Erythroblast (primary cell): ENCODE measurements around the gene TULP4.
"Not testable (repeated sequence)": the region's sequence is repeated elsewhere in the genome, so short reads cannot be mapped to it uniquely, and the experiment has no call there.

Experiments used
- DNase-seq, 2 experiments: peaks; one replicate each; lab custom pipeline; 2025; lab: John Stamatoyannopoulos, UW
- GATA1 ChIP-seq: IDR thresholded peaks from 2 replicates; pipeline ENCODE4 v1.6.1; 2011; ENCODE audit warnings: low read depth, mild to moderate bottlenecking, control low read depth, low read length, moderate library complexity
- POLR2A ChIP-seq: IDR thresholded peaks from 2 replicates; pipeline ENCODE4 v1.6.1; 2011; ENCODE audit warnings: mild to moderate bottlenecking, low read length

The TULP4 gene

GRCh38 chr6:158285656-158286021 is 26.6 kb upstream of the TULP4 start:
- DNase-seq = no peak
- no peak for TF ChIP-seq GATA1
- no peak for TF ChIP-seq POLR2A

GRCh38 chr6:158286413-158286812 is 25.9 kb upstream of the TULP4 start:
- DNase-seq = no peak
- no peak for TF ChIP-seq GATA1
- TF ChIP-seq POLR2A = no peak

- no peak for TF ChIP-seq POLR2A
- no peak for TF ChIP-seq GATA1
- DNase-seq = no peak
Measured at GRCh38 chr6:158287047-158287446, 25.2 kb upstream of the TULP4 start.

- TF ChIP-seq GATA1 (no peak), POLR2A (no peak)
- DNase-seq = no peak
Measured at GRCh38 chr6:158290040-158290439, 22.2 kb upstream of the TULP4 start.

- no peak for DNase-seq
- no peak for TF ChIP-seq POLR2A
- TF ChIP-seq GATA1 = no peak
Measured at GRCh38 chr6:158290659-158291058, 21.6 kb upstream of the TULP4 start.

DNA sequence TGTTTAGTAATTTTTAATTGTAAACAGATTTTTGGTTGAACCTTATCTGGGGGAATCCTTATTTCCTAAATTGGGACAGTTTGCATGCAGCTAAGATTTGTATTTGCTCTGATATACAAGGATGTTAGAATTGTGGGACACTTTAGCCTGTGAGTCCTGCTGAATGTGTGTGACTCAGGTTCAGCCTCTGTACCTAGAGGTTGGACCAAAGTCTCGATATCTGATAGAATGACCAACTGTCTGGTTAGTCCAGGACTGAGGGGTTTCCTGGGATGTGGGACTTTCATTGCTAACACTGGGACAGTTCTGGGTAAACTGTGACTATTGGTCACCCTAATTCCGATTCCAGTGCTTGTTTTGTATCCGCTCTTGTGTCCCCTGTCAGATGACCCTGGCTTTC is 20.2 kb upstream of the TULP4 start:
- DNase-seq = no peak

GRCh38 chr6:158293122-158293521 is 19.1 kb upstream of the TULP4 start:
- no peak for DNase-seq
- TF ChIP-seq GATA1 (no peak), POLR2A (no peak)

More for the DNA sequence above, 20.2 kb upstream of the TULP4 start:
- no peak for TF ChIP-seq POLR2A
- TF ChIP-seq GATA1 = no peak

DNA sequence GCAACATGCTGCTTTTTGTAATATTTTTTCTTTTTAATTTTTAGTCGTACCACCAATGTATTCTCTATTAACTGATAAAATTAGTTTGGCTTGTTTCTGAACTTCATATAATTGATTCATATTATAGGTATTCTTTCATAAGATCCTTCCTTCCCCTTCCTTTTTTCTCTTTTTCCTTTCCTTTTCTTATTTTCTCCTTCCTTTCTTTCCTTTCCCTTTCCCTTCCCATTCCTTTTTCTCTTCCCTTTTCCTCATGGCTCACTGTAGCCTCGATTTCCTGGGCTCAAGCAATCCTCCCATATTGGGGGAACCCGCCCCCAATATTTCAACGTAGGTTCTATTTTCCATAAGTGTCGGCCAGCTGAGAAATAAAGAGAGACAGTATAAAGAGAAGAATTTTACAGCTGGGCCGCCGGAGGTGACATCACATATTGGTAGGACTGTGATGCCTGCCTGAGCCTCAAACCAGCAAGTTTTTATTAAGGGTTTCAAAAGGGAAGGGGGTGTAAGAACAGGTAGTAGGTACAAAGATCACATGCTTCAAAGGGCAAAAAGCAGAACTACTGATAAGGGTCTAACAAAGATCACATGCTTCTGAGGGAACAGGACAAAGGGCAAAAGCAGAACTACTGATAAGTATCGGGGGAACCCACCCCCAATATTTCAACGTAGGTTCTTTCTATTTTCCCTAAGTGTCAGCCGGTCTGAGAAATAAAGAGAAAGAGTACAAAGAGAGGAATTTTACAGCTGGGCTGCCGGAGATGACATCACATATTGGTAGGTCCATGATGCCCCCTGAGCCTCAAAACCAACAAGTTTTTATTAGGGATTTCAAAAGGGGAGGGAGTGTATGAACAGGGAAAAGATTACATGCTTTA is 16.1 kb upstream of the TULP4 start:
- not testable (repeated sequence) for DNase-seq

- DNase-seq = peak in 1 of 2 experiments; percentile 20
Measured at GRCh38 chr6:158296854-158297324, 15.4 kb upstream of the TULP4 start.

- DNase-seq = not testable (repeated sequence)
Measured at GRCh38 chr6:158297657-158298056, 14.6 kb upstream of the TULP4 start.

- DNase-seq = not testable (repeated sequence)
Measured at GRCh38 chr6:158300306-158301143, 11.7 kb upstream of the TULP4 start.

- DNase-seq = not testable (repeated sequence)
Measured at GRCh38 chr6:158301561-158301960, 10.7 kb upstream of the TULP4 start.

DNA sequence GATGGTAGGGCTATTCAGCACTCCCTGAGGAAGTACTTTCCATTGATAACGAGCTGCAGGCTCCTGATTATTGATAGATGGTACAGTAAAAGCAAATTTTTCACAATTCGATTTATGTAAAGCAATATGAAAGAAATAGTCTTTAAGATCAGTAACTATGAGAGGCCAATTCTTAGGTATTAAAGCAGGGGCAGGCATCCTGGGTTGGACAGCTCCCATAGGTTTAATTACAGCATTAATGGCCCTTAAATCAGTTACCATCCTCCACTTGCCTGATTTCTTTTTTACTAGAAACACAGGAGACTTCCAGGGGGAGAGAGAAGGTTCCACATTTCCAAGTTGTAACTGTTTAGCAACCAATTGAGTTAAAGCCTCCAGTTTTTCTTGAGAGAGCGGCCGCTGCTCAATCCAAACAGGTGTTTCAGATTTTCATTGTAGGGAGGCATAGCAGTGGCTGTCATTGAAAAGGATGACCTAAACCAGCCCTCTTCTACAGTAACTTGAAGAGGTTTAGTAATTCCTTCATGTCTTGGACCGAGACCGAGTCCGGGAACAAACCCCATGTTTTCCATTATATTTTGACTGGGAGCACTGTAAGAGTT is 10.0 kb upstream of the TULP4 start:
- DNase-seq = not testable (repeated sequence)

DNA sequence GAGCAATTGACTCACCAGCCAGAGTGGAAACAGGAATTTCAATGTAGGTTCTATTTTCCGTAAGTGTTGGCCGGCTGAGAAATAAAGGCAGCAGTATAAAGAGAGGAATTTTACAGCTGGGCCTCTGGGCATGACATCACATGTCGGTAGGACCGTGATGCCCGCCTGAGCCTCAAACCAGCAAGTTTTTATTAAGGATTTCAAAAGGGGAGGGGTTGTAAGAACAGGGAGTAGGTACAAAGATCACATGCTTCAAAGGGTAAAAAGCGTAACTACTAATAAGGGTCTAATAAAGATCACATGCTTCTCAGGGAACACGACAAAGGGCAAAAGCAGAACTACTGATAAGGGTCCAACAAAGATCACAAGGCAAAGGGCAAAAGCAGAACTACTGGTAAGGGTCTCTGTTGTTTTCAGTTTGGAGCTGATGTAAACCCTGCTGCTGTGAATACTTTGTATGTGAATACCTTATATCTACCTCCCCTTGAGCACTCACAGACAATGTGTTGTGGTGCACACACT is 9.0 kb upstream of the TULP4 start:
- TF ChIP-seq POLR2A (no peak), GATA1 (no peak)
- no peak for DNase-seq

GRCh38 chr6:158304254-158304653 is 8.0 kb upstream of the TULP4 start:
- DNase-seq = no peak

More at GRCh38 chr6:158304254-158304653, 8.0 kb upstream of the TULP4 start:
- no peak for TF ChIP-seq POLR2A
- TF ChIP-seq GATA1 = no peak
